ENCODE results near the gene CCDC177.

The CCDC177 gene

GRCh38 chr14:69539631-69540410, 34.9 kb downstream of the CCDC177 start:
- no peak overlapping the region for H3K27ac ChIP-seq (ENCODE audit: low read depth, low read length, poor library complexity, severe bottlenecking)
- no peaks in the 10 kb centered on the region for H3K4me1 ChIP-seq (ENCODE audit: insufficient read depth, low read length, severe bottlenecking)
- H3K4me3 ChIP-seq (ENCODE audit: low read depth, low read length, poor library complexity, severe bottlenecking): no peak overlapping the region
- H3K27me3 ChIP-seq (ENCODE audit: insufficient read depth, low read length): no peaks in the 10 kb centered on the region
- H3K9me3 ChIP-seq (ENCODE audit: low read length): no peaks in the 10 kb centered on the region
- H3K79me2 ChIP-seq (ENCODE audit: insufficient read depth, low read length): no peaks in the 10 kb centered on the region
- no peak overlapping the region for H3K4me2 ChIP-seq (ENCODE audit: low read length)
- H4K20me1 ChIP-seq (ENCODE audit: insufficient read depth, low read length): no peaks in the 10 kb centered on the region
- no peaks in the 10 kb centered on the region for H3K36me3 ChIP-seq (ENCODE audit: insufficient read depth, low read length)
- no peak overlapping the region for H3K9ac ChIP-seq (ENCODE audit: low read length)
- TF ChIP-seq, protein P1, sequence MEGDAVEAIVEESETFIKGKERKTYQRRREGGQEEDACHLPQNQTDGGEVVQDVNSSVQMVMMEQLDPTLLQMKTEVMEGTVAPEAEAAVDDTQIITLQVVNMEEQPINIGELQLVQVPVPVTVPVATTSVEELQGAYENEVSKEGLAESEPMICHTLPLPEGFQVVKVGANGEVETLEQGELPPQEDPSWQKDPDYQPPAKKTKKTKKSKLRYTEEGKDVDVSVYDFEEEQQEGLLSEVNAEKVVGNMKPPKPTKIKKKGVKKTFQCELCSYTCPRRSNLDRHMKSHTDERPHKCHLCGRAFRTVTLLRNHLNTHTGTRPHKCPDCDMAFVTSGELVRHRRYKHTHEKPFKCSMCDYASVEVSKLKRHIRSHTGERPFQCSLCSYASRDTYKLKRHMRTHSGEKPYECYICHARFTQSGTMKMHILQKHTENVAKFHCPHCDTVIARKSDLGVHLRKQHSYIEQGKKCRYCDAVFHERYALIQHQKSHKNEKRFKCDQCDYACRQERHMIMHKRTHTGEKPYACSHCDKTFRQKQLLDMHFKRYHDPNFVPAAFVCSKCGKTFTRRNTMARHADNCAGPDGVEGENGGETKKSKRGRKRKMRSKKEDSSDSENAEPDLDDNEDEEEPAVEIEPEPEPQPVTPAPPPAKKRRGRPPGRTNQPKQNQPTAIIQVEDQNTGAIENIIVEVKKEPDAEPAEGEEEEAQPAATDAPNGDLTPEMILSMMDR (IDR thresholded peaks at IDR 0.05; ENCODE audit: low read length): no peak
- no peaks in the 10 kb centered on the region for H3F3A ChIP-seq (ENCODE audit: insufficient read depth, low read length)
- no peaks in the 10 kb centered on the region for H3K9me2 ChIP-seq (ENCODE audit: low read depth, low read length)
- no peak overlapping the region for H2AFZ ChIP-seq (ENCODE audit: low read length)

DNA sequence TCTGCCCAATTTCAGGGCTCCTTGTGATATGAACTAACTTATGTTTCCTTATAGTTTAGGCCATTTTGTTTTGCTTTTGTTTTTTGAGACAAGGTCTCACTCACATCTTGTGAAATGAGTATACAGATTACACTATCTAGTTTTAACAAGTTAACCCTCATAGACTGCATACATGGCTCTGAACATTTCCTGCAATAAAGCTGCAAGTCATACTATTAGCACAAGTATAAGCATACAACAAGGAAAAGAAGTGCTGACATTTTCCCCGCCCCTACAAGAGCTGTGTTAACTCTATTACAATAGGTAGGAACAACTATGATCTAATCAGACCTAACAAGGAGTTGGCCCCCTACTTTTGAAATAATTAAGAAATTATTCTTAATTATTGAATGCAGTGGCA, 35.9 kb downstream of the CCDC177 start:
- no peaks in the 10 kb centered on the region for H4K20me1 ChIP-seq (ENCODE audit: insufficient read depth, low read length)
- TF ChIP-seq EZH2 (IDR thresholded peaks at IDR 0.05; ENCODE audit: borderline replicate concordance, low read length): no peak
- TF ChIP-seq, protein P1 (IDR thresholded peaks at IDR 0.05; ENCODE audit: low read length): no peak

DNA sequence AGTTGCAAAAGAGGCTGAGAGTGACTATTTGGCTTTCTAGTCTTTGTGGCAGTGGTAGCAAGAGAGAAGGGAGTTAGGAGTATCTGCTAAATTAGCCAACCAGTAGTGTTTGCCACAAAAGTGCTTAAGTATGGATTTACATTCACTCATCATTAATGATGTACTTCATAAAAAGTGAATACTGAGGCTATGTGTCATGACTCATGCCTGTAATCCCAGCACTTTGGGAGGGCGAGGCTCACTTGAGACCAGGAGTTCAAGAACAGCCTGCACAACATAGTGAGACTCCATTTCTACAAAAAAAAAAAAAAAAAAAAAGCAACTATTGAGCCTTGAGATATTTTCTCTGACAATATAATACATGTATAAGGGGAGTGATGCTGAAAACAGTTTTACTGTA, 36.8 kb downstream of the CCDC177 start:
- TF ChIP-seq, protein P1 (IDR thresholded peaks at IDR 0.05; ENCODE audit: low read length): no peak
- TF ChIP-seq EZH2 (IDR thresholded peaks at IDR 0.05; ENCODE audit: borderline replicate concordance, low read length): no peak

More for the DNA sequence above, 35.9 kb downstream of the CCDC177 start:
- Histone ChIP-seq H3K9me2 (ENCODE audit: low read depth, low read length) (no peaks in the 10 kb centered on the region), H3K4me1 (ENCODE audit: insufficient read depth, low read length, severe bottlenecking) (no peaks in the 10 kb centered on the region), H3K27ac (ENCODE audit: low read depth, low read length, poor library complexity, severe bottlenecking) (no peak overlapping the region), H3K79me2 (ENCODE audit: insufficient read depth, low read length) (no peaks in the 10 kb centered on the region), H3K9ac (ENCODE audit: low read length) (no peak overlapping the region), H3K9me3 (ENCODE audit: low read length) (no peaks in the 10 kb centered on the region), H2AFZ (ENCODE audit: low read length) (no peak overlapping the region), H3K27me3 (ENCODE audit: insufficient read depth, low read length) (no peaks in the 10 kb centered on the region), H3K4me2 (ENCODE audit: low read length) (no peak overlapping the region), H3K36me3 (ENCODE audit: insufficient read depth, low read length) (no peaks in the 10 kb centered on the region), H3F3A (ENCODE audit: insufficient read depth, low read length) (no peaks in the 10 kb centered on the region), H3K4me3 (ENCODE audit: low read depth, low read length, poor library complexity, severe bottlenecking) (no peak overlapping the region)

More for the DNA sequence above, 36.8 kb downstream of the CCDC177 start:
- no peak overlapping the region for H3K27ac ChIP-seq (ENCODE audit: low read depth, low read length, poor library complexity, severe bottlenecking)
- no peak overlapping the region for H3K4me3 ChIP-seq (ENCODE audit: low read depth, low read length, poor library complexity, severe bottlenecking)
- no peak overlapping the region for H3K4me2 ChIP-seq (ENCODE audit: low read length)
- no peak overlapping the region for H2AFZ ChIP-seq (ENCODE audit: low read length)
- no peaks in the 10 kb centered on the region for H3K4me1 ChIP-seq (ENCODE audit: insufficient read depth, low read length, severe bottlenecking)
- no peaks in the 10 kb centered on the region for H3K9me3 ChIP-seq (ENCODE audit: low read length)
- no peaks in the 10 kb centered on the region for H4K20me1 ChIP-seq (ENCODE audit: insufficient read depth, low read length)
- no peaks in the 10 kb centered on the region for H3K36me3 ChIP-seq (ENCODE audit: insufficient read depth, low read length)
- H3K9me2 ChIP-seq (ENCODE audit: low read depth, low read length): no peaks in the 10 kb centered on the region
- no peaks in the 10 kb centered on the region for H3K79me2 ChIP-seq (ENCODE audit: insufficient read depth, low read length)
- H3F3A ChIP-seq (ENCODE audit: insufficient read depth, low read length): no peaks in the 10 kb centered on the region
- no peak overlapping the region for H3K9ac ChIP-seq (ENCODE audit: low read length)
- peaks cover 7% of the 10 kb centered on the region; the same call in 1 of the 2 replicates for H3K27me3 ChIP-seq (ENCODE audit: insufficient read depth, low read length)
